Measurements from ENCODE around the gene MTMR12.

Gene MTMR12

GRCh38 chr5:32274548-32275395, 38.0 kb downstream of the MTMR12 start:
- DNase-seq: no peak

DNA sequence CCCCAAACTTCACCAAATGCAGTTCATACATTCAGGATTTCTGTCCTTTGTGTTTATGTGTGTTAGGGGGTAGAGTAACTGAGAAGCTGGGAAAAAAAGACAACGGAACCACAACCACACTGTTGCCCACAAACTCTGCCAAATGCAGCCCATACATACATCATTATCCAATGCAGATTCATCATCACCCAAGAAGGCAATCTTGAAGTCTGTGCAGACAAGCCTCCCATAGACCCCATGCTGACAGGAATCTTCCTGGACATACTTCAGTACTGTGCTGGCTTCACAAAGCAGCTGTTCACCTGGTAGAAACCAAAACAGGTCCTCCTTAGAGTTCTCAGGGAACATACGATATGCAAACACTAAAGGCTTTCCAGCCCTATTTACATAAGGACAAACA, 38.9 kb downstream of the MTMR12 start:
- DNase-seq: no peak

DNA sequence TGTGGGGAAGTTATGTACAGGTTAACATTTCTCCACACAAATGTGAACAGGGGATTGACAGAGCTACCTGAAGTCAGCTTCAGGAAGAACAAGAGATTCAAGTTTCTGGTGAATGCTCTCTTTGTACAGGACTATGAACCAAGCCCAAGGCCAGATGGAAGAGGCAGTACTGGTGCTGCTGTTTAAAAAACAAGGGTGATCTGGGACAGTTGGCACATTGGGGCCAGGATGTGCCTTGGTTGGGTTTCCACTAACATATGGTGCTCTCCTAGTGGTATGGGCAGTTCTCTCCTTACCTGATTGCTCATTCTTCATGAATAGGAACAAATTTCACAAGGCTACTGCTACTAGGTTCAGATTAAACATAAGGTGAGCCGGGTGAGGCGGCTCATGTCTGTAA, 40.0 kb downstream of the MTMR12 start:
- DNase-seq: peak in 1 of 2 experiments; percentile 53

GRCh38 chr5:32270946-32271345, 41.8 kb downstream of the MTMR12 start:
- no peak for DNase-seq

DNA sequence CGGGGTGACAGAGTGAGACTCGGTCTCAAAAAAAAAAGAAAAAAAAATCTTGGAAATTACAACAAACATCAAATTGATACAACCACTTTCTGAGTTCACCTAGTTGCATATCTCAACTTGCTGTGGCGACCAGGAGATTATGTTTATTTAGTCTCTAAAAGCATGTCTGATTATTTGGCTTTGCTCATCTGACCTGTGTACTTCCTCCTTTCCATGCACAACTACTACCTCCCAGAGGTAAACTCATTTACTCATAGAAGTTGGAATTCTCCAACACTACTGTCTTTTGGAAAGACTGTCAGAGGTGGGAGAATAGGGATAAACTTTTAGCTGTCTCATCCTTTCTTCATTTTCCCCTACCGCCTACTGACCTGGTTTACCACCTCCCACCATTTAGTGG, 42.6 kb downstream of the MTMR12 start:
- DNase-seq: no peak

DNA sequence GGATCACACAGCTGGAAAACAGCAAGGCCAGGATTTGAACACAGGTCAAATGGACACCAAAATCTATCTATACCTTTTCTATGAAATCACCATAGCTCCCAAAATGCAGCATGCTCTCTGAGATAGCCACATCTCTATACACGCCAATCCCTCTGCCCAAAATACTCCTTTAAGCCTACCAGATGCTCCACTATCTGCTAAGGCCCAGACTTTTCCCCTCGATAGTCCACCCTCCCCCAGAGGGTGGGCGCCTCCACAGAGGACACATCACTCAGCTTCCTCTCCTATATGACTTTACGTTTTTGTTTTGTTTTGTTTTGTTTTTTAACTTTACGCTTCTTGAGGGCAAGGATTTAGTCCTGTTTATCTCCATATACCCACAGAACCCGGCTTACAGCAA, 46.8 kb downstream of the MTMR12 start:
- no peak for DNase-seq

DNA sequence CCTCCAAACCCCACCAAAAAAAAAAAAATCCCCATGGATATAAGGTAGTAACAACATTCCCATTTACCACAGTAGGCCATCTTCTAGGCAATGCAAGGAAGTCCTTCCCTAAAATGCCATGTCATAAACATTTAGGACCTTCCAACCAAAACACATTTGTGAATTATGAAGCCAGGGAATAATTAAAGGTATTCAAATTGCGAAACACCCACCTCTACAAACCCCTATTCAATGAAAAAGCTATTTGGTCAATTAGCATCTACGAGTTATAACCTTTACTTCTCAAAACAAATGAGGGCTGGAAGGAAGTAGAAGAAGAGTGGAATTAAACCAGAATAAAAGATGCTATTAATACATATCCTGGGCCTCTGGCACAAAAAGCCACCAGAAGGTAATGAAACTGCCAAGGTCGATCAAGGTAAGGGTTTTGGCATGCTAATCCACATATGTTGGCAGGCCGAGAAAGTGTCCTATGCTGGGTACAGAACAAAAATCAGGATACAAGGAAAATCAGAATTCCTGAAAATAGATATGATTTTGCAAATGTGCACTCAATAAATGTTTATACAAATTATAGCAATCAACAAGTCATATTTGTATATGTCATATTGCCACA, 47.7 kb downstream of the MTMR12 start:
- peak; percentile 70 to 85 for DNase-seq

- DNase-seq: no peak
Measured at GRCh38 chr5:32263684-32264083, 49.1 kb downstream of the MTMR12 start.

- DNase-seq: no peak
Measured at GRCh38 chr5:32261198-32261597, 51.5 kb downstream of the MTMR12 start.

GRCh38 chr5:32259033-32259432, 53.7 kb downstream of the MTMR12 start:
- DNase-seq: no peak

GRCh38 chr5:32258424-32258823, 54.3 kb downstream of the MTMR12 start:
- no peak for DNase-seq

DNA sequence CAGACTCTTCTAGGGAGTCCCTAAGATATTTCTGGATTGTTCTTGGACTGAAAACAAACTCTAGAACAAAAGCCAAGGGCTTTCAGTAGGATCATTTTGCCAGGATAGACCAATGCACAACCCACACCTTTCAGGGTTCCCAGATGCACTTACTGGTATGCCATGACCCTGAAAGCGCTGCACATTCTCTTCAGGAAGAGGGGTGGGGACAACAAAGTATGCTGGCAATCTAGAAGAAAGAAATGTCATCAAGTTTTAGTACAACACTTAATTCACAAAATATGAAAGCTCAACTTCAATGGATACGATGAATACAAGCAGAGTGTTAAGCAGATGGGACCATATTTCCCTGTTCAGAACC, 57.2 kb downstream of the MTMR12 start:
- DNase-seq: no peak

DNA sequence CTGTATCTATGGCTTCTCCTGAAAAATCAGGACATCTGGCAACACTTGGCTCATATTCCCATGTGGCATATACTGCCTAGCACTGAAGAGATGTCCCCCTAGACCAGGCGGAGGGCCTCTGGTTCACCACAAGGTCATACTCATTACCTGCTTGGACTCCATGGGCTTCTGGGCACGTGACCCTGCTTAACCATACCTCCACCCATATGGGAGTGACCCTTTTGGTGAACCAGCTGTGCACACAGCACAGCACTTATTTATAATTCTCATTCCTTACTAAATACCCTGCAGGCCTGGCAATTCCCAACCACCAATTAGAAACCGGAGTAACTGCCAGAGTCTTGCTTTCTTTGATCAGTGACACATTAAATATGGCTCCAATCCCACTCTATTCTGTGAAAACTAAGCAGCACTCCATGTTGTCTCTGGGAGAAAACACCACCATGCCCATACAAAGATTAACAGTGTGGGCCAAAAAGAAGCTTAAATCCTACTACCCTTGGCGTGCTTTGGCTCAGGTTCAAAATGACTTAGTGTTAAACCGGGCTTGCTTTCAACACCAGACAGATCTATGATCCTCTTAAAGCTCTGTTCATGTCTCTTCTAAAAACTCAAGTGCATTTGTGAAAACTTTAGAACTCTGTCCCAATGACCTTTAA, 57.7 kb downstream of the MTMR12 start:
- DNase-seq: no peak

GRCh38 chr5:32251871-32252458, 60.8 kb downstream of the MTMR12 start:
- DNase-seq: no peak

DNA sequence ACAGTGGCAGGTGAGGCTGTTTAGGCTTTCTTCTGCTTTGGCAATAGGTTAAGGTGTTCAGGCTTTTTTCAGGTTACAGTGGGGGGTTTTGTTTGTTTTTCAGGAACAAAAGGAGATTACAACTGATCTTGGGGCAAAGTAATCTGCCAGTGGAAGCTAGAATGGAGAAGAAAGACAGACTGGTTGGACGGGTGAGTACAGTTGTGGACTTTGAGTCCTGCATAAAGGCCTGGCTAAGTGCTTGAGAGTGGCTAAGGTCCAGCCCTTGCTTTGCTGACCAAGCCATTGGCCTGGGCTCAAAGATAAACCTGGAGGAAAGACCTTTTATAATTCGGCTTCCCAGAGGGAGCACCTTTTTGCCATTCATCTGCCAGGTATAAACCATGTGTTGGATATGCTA, 63.1 kb downstream of the MTMR12 start:
- no peak for DNase-seq

DNA sequence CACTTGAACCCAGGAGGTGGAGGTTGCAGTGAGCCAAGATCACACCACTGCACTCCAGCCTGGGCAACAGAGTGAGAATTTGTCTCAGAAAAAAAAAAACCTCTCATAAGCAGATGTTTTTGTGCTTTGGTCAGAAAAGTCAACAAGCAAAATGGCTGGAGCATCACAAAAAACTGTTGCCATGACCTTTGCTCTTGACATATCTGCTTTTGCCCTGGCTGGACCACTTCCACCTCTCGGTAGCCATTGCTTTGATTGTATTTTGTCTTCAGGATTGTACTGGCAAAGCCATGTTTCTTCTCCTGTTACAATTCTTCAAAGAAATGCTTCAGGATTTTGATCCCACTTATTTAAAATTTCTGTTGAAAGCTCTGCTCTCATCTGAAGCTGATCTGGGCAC, 67.0 kb downstream of the MTMR12 start:
- DNase-seq: no peak

- DNase-seq: no peak
Measured at GRCh38 chr5:32244017-32244416, 68.7 kb downstream of the MTMR12 start.

DNA sequence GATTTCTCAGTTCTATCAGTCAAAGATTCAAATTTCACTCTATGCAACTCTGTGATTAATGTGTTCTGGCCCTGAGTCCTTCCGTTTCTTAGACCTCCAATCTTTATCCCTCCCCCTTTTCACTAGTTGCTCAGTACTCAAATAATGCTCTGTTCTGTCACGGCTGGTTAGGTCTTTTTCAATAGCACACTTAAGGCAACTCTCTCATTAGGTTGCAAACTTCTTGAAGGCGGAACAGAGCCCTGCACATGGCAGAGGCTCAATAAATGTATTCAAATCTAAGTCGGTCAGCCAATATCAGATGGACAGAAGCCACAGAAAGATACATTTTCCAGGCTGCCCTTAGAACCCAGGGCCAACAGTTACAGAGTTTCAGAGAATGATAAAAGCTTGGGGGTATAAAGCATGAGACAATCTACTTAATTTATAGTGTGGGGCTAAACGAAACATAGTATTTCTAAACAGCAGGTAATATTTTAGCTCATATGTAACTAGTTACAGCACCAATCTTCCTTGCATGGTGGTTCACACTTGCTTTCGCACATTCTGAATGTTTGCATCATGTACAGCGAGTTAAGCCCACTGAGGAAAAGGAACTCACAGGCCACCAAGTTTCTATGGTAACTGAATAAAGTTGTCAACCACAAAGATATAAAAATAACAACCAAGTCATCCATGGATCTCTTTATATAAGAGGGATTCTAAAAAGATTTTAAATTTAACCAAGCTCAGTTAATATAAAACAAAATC, 71.5 kb downstream of the MTMR12 start:
- DNase-seq: no peak

- no peak for DNase-seq
Measured at GRCh38 chr5:32239385-32239784, 73.4 kb downstream of the MTMR12 start.

- DNase-seq: no peak
Measured at GRCh38 chr5:32233696-32234447, 78.9 kb downstream of the MTMR12 start.

GRCh38 chr5:32233220-32233695, 79.5 kb downstream of the MTMR12 start:
- DNase-seq: no peak

Measured in cerebellar nuclear complex (tissue), 1 donor.